HG03378 (cell line): ENCODE measurements around the gene WFDC10A.
"Not testable (repeated sequence)": the region's sequence is repeated elsewhere in the genome, so short reads cannot be mapped to it uniquely, and the experiment has no call there.

Experiments used
- ATAC-seq: cut with Tn5 transposase; IDR thresholded peaks from one replicate; pipeline ENCODE4 v1.9.1; 2021; ENCODE audit warnings: mild to moderate bottlenecking, moderate library complexity; ENCODE audit not compliant: unreplicated experiment

The WFDC10A gene

GRCh38 chr20:45647441-45648050 lies 18.0 kb downstream of the WFDC10A start:
- ATAC-seq = no peak

- no peak for ATAC-seq
Observed at GRCh38 chr20:45649312-45649863, 19.8 kb downstream of the WFDC10A start.

GRCh38 chr20:45651726-45652125 lies 22.2 kb downstream of the WFDC10A start:
- ATAC-seq = not testable (repeated sequence)

GRCh38 chr20:45657038-45657437 lies 27.5 kb downstream of the WFDC10A start:
- ATAC-seq = not testable (repeated sequence)

GRCh38 chr20:45670139-45670538 lies 40.6 kb downstream of the WFDC10A start, which contains the start of gene WFDC11:
Gene WFDC11, minus strand, starts transcription at chr20:45670239. Its CDS starts 19,639 bp downstream, at chr20:45650600.
- ATAC-seq = no peak

GRCh38 chr20:45672765-45673164 lies 43.2 kb downstream of the WFDC10A start:
- ATAC-seq = no peak

GRCh38 chr20:45679650-45680049 lies 50.1 kb downstream of the WFDC10A start:
- no peak for ATAC-seq
